NCI-H226 (cell line): Measurements from ENCODE around the gene PDE10A.
"Not testable (repeated sequence)": the region's sequence is repeated elsewhere in the genome, so short reads cannot be mapped to it uniquely, and the experiment has no call there.

ENCODE experiments used
- DNase-seq: peaks from one replicate; pipeline ENCODE4 v3.0.0-alpha.2; 2015

Gene PDE10A

GRCh38 chr6:165618891-165619290 lies 44.1 kb downstream of the PDE10A start:
- DNase-seq, result not testable (repeated sequence)

- peak; percentile 38 for DNase-seq
These were observed 44.8 kb downstream of the PDE10A start for GRCh38 chr6:165618241-165618640.

GRCh38 chr6:165617528-165617927 lies 45.5 kb downstream of the PDE10A start:
- no peak for DNase-seq

- no peak for DNase-seq
These were observed 46.9 kb downstream of the PDE10A start for GRCh38 chr6:165616116-165616515.

- DNase-seq, result no peak
These were observed 47.4 kb downstream of the PDE10A start for GRCh38 chr6:165615636-165616035.

- no peak for DNase-seq
These were observed 51.7 kb downstream of the PDE10A start for GRCh38 chr6:165611294-165611693.

- not testable (repeated sequence) for DNase-seq
These were observed 54.5 kb downstream of the PDE10A start for GRCh38 chr6:165608577-165608976.

GRCh38 chr6:165606740-165607008 lies 56.4 kb downstream of the PDE10A start:
- no peak for DNase-seq

GRCh38 chr6:165605901-165606739 lies 56.9 kb downstream of the PDE10A start:
- DNase-seq, result no peak

GRCh38 chr6:165605182-165605875 lies 57.7 kb downstream of the PDE10A start:
- DNase-seq, result no peak

GRCh38 chr6:165602291-165602690 lies 60.8 kb downstream of the PDE10A start:
- no peak for DNase-seq

- no peak for DNase-seq
These were observed 62.4 kb downstream of the PDE10A start for GRCh38 chr6:165600606-165601005.

- no peak for DNase-seq
These were observed 63.2 kb downstream of the PDE10A start for GRCh38 chr6:165599596-165600487.

GRCh38 chr6:165599121-165599520 lies 63.9 kb downstream of the PDE10A start:
- DNase-seq, result no peak

GRCh38 chr6:165597821-165598220 lies 65.2 kb downstream of the PDE10A start:
- DNase-seq, result no peak

- no peak for DNase-seq
These were observed 68.3 kb downstream of the PDE10A start for GRCh38 chr6:165594584-165595333.

GRCh38 chr6:165592947-165593346 lies 70.1 kb downstream of the PDE10A start:
- DNase-seq, result not testable (repeated sequence)

GRCh38 chr6:165588515-165588914 lies 74.5 kb downstream of the PDE10A start:
- DNase-seq, result no peak

GRCh38 chr6:165587206-165587605 lies 75.8 kb downstream of the PDE10A start:
- no peak for DNase-seq

GRCh38 chr6:165586706-165587105 lies 76.3 kb downstream of the PDE10A start:
- no peak for DNase-seq

- DNase-seq, result peak; percentile 29
These were observed 78.0 kb downstream of the PDE10A start for GRCh38 chr6:165585060-165585459.

- no peak for DNase-seq
These were observed 78.5 kb downstream of the PDE10A start for GRCh38 chr6:165584541-165584940.

- no peak for DNase-seq
These were observed 81.4 kb downstream of the PDE10A start for GRCh38 chr6:165581678-165582077.
